ENCODE results near the gene AMER3. TPM values are rescaled to one million over a fixed set of nuclear protein-coding genes. Genes with fewer than 3 reads are reported as not detected.
"Not testable (repeated sequence)": the region's sequence is repeated elsewhere in the genome, so short reads cannot be mapped to it uniquely, and the experiment has no call there.

AMER3 gene
- total and polyA plus RNA-seq, 2 of the 4 experiments (the other 2 are of a cell fraction) = not detected

DNA sequence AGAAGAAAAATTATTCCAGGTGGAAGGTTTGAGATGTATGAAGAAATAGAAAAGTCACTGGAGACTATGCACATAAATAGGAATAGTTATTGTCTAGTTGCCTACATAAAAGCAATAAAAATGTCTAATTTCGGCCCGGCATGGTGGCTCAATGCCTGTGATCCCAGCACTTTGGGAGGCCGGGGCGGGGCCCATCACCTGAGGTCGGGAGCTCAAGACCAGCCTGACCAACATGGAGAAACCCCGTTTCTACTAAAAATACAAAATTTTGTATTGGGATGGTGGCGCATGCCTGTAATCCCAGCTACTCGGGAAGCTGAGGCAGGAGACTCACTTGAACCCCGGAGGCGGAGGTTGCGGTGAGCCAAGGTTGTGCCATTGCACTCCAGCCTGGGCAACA, 23.1 kb upstream of the AMER3 start:
- H2AK5ac ChIP-seq (ENCODE audit: low read depth, low read length); H3K36me3 ChIP-seq (ENCODE audit: control insufficient read depth, insufficient read depth, low read length); H3K9ac ChIP-seq (ENCODE audit: low read depth, low read length); H2BK5ac ChIP-seq (ENCODE audit: low read depth, low read length, poor library complexity, severe bottlenecking); BruUV-seq (replicated peaks); CTCF ChIA-PET; H4K5ac ChIP-seq (ENCODE audit: low read depth, low read length); H3K27me3 ChIP-seq (ENCODE audit: control insufficient read depth, insufficient read depth, low read length); H3K23ac ChIP-seq (ENCODE audit: low read depth, low read length); H4K20me1 ChIP-seq (ENCODE audit: insufficient read depth, low read length); H3K18ac ChIP-seq (ENCODE audit: low read depth, low read length); H2BK15ac ChIP-seq (ENCODE audit: low read depth, low read length); H4K8ac ChIP-seq (ENCODE audit: low read depth in 2 of 2, low read length in 2 of 2); intact Hi-C loops (cut with micrococcal nuclease); H3K4me3 ChIP-seq (ENCODE audit: insufficient read depth, low read depth, low read length); H3K4me2 ChIP-seq (ENCODE audit: low read depth, low read length); H3K56ac ChIP-seq (ENCODE audit: extremely low read depth, insufficient read depth, low read length); H2AFZ ChIP-seq (replicated peaks; ENCODE audit: low read length, poor library complexity); H3K27ac ChIP-seq (ENCODE audit: insufficient read depth, low read length); H2BK120ac ChIP-seq (ENCODE audit: low read depth, low read length); H3K4me1 ChIP-seq (ENCODE audit: control insufficient read depth, insufficient read depth, low read length); H3K4ac ChIP-seq (ENCODE audit: low read depth, low read length); H2AK9ac ChIP-seq (replicated peaks; ENCODE audit: low read depth, low read length, poor library complexity); H3K79me1 ChIP-seq (ENCODE audit: low read depth in 1 of 2, low read length in 2 of 2); dilution Hi-C loops (cut with HindIII; ENCODE audit: low sequenced_read_pairs, unreplicated experiment); POLR2A ChIA-PET (ENCODE audit: unreplicated experiment); H3K14ac ChIP-seq (replicated peaks; ENCODE audit: low read depth, low read length); DNase-seq; H3K9me1 ChIP-seq (ENCODE audit: insufficient read depth, low read length); H2BK20ac ChIP-seq (ENCODE audit: low read depth, low read length); H3K9me3 ChIP-seq (ENCODE audit: control insufficient read depth, insufficient read depth, low read length); H4K91ac ChIP-seq (ENCODE audit: insufficient read depth, low read depth, low read length); ATAC-seq (ENCODE audit: low read depth); in situ Hi-C loops (cut with MboI; ENCODE audit: low sequenced_read_pairs): not testable (repeated sequence)
- WGBS, 2 experiments (ENCODE audit: extremely low coverage in 2 of 2, insufficient read length in 1 of 2) = no CpG with 5 or more reads among the region's 11 CpGs
